Mesothelial cell of epicardium (in vitro differentiated cells): ENCODE data around the gene PRKACG. TPM values are rescaled to one million over a fixed set of nuclear protein-coding genes. Genes with fewer than 3 reads are reported as not detected.
"Not testable (repeated sequence)": the region's sequence is repeated elsewhere in the genome, so short reads cannot be mapped to it uniquely, and the experiment has no call there.

Experiments
- DNase-seq, 2 experiments: peaks; one replicate each; pipeline ENCODE4 v3.0.0; 2021; ENCODE audit warnings: low spot score in 2 of 2; ENCODE audit not compliant: unreplicated experiment in 2 of 2
- H3K27ac Mint-ChIP-seq: 2 replicates; pipeline ENCODE4 v1.8.0; 2021; ENCODE audit warnings: mixed read lengths
- H3K27me3 Mint-ChIP-seq: 2 replicates; pipeline ENCODE4 v1.8.0; 2021; ENCODE audit warnings: low read depth, mixed read lengths
- H3K36me3 Mint-ChIP-seq: 2 replicates; pipeline ENCODE4 v1.8.0; 2021; ENCODE audit warnings: mixed read lengths
- H3K4me1 Mint-ChIP-seq: 2 replicates; pipeline ENCODE4 v1.8.0; 2021; ENCODE audit warnings: mixed read lengths
- H3K4me3 Mint-ChIP-seq: 2 replicates; pipeline ENCODE4 v1.8.0; 2021; ENCODE audit warnings: mild to moderate bottlenecking, moderate library complexity, mixed read lengths
- H3K9me3 Mint-ChIP-seq: 2 replicates; pipeline ENCODE4 v1.8.0; 2021; ENCODE audit warnings: mixed read lengths
- CTCF ChIP-seq: fragments of 200-600 bp; sonication (generic); IDR thresholded peaks from one replicate; pipeline ENCODE4 v1.5.0; 2021; ENCODE audit warnings: antibody characterized with exemption; ENCODE audit not compliant: unreplicated experiment
- total RNA-seq: library from RNA; stranded (reverse); gene quantifications from 3 replicates; pipeline ENCODE4 v1.2.1, GENCODE V29; 2021

PRKACG gene
- total RNA-seq, 1 donor from 2014 or later: not detected

GRCh38 chr9:68995776-68996175 lies 18.1 kb downstream of the PRKACG start:
- Mint-ChIP-seq H3K36me3 (no peaks in the 10 kb centered on the region), H3K4me1 (peaks cover 3% of the 10 kb centered on the region), H3K27ac (no peak overlapping the region), H3K4me3 (no peak overlapping the region), H3K27me3 (peaks cover 8% of the 10 kb centered on the region), H3K9me3 (no peaks in the 10 kb centered on the region)
- TF ChIP-seq CTCF: no peak
- no peak for DNase-seq

GRCh38 chr9:68991457-68991856 lies 22.5 kb downstream of the PRKACG start:
- Mint-ChIP-seq H3K36me3 (no peaks in the 10 kb centered on the region), H3K9me3 (no peaks in the 10 kb centered on the region), H3K27ac (no peak overlapping the region), H3K4me1 (no peaks in the 10 kb centered on the region), H3K4me3 (no peak overlapping the region), H3K27me3 (no peaks in the 10 kb centered on the region)
- no peak for DNase-seq
- no peak for TF ChIP-seq CTCF

GRCh38 chr9:68986949-68987348 lies 27.0 kb downstream of the PRKACG start:
- H3K4me1 Mint-ChIP-seq, H3K36me3 Mint-ChIP-seq, H3K9me3 Mint-ChIP-seq, DNase-seq, H3K4me3 Mint-ChIP-seq, H3K27me3 Mint-ChIP-seq, H3K27ac Mint-ChIP-seq: not testable (repeated sequence)

- no peaks in the 10 kb centered on the region for H3K36me3 Mint-ChIP-seq
These were observed 30.1 kb downstream of the PRKACG start for GRCh38 chr9:68983522-68984424.

GRCh38 chr9:68983008-68983411 lies 30.9 kb downstream of the PRKACG start:
- TF ChIP-seq CTCF: no peak

More at GRCh38 chr9:68983522-68984424, 30.1 kb downstream of the PRKACG start:
- H3K9me3 Mint-ChIP-seq: no peaks in the 10 kb centered on the region
- H3K4me1 Mint-ChIP-seq: peaks cover 23% of the 10 kb centered on the region
- H3K27me3 Mint-ChIP-seq: peaks cover 4% of the 10 kb centered on the region
- H3K4me3 Mint-ChIP-seq: no peak overlapping the region
- TF ChIP-seq CTCF: no peak
- no peak for DNase-seq
- no peak overlapping the region for H3K27ac Mint-ChIP-seq

GRCh38 chr9:68981789-68982188 lies 32.1 kb downstream of the PRKACG start:
- no peak for DNase-seq
- Mint-ChIP-seq H3K36me3 (no peaks in the 10 kb centered on the region), H3K9me3 (peaks cover 2% of the 10 kb centered on the region), H3K4me3 (no peak overlapping the region), H3K4me1 (peaks cover 23% of the 10 kb centered on the region), H3K27me3 (peaks cover 4% of the 10 kb centered on the region), H3K27ac (no peak overlapping the region)
- no peak for TF ChIP-seq CTCF

More at GRCh38 chr9:68983008-68983411, 30.9 kb downstream of the PRKACG start:
- Mint-ChIP-seq H3K27ac (no peak overlapping the region), H3K4me1 (peaks cover 23% of the 10 kb centered on the region), H3K36me3 (no peaks in the 10 kb centered on the region), H3K9me3 (no peaks in the 10 kb centered on the region), H3K27me3 (peaks cover 4% of the 10 kb centered on the region), H3K4me3 (no peak overlapping the region)
- DNase-seq: no peak
